ENCODE results near the gene OR4L1.
"Not testable (repeated sequence)": the region's sequence is repeated elsewhere in the genome, so short reads cannot be mapped to it uniquely, and the experiment has no call there.

OR4L1 gene

GRCh38 chr14:20059745-20060144 is at the start of gene OR4L1:
Gene OR4L1 (plus strand): TSS chr14:20060045. CDS start chr14:20060045, 0 bp downstream.
- in situ Hi-C loops (cut with HindIII; ENCODE audit: low sequenced_read_pairs), result no loop called here

GRCh38 chr14:20019257-20019865 is 40.5 kb upstream of the OR4L1 start, which contains the start of gene OR4K14:
Gene OR4K14 (minus strand): TSS chr14:20019307. CDS start chr14:20015193, 4,114 bp downstream.
- in situ Hi-C loops (cut with HindIII; ENCODE audit: low sequenced_read_pairs), result no loop called here

- in situ Hi-C loops (cut with HindIII; ENCODE audit: low sequenced_read_pairs), result no loop called here
Measured at GRCh38 chr14:20031058-20031457, 28.8 kb upstream of the OR4L1 start.

GRCh38 chr14:20035449-20035848 is 24.4 kb upstream of the OR4L1 start:
- in situ Hi-C loops (cut with HindIII; ENCODE audit: low sequenced_read_pairs), result no loop called here

- in situ Hi-C loops (cut with HindIII; ENCODE audit: low sequenced_read_pairs), result no loop called here
Measured at GRCh38 chr14:20035938-20036337, 23.9 kb upstream of the OR4L1 start, which contains the start of gene OR4K13. Gene OR4K13 (minus strand): TSS chr14:20036038. CDS start chr14:20034758, 1,280 bp downstream.

- in situ Hi-C loops (cut with HindIII; ENCODE audit: low sequenced_read_pairs), result no loop called here
Measured at GRCh38 chr14:20044243-20044642, 15.6 kb upstream of the OR4L1 start.

- in situ Hi-C loops (cut with HindIII; ENCODE audit: low sequenced_read_pairs), result no loop called here
Measured at GRCh38 chr14:20048202-20048601, 11.6 kb upstream of the OR4L1 start.

GRCh38 chr14:20092050-20092449 is 32.2 kb downstream of the OR4L1 start:
- in situ Hi-C loops (cut with HindIII; ENCODE audit: low sequenced_read_pairs), result no loop called here

- in situ Hi-C loops (cut with HindIII; ENCODE audit: low sequenced_read_pairs), result no loop called here
Measured at GRCh38 chr14:20093442-20093841, 33.6 kb downstream of the OR4L1 start.

- in situ Hi-C loops (cut with HindIII; ENCODE audit: low sequenced_read_pairs), result not testable (repeated sequence)
Measured at GRCh38 chr14:20098926-20099770, 39.3 kb downstream of the OR4L1 start.

- in situ Hi-C loops (cut with HindIII; ENCODE audit: low sequenced_read_pairs), result no loop called here
Measured at GRCh38 chr14:20110438-20110837, 50.6 kb downstream of the OR4L1 start, which contains the start of gene OR4K17. Gene OR4K17 (plus strand): TSS chr14:20110739. CDS start chr14:20117500, 6,761 bp downstream.

Data from endothelial cell of hepatic sinusoid (primary cell).